T-helper 9 cell (primary cell): ENCODE data around the gene TREML2.
"Not testable (repeated sequence)": the region's sequence is repeated elsewhere in the genome, so short reads cannot be mapped to it uniquely, and the experiment has no call there.

Source experiments
- DNase-seq: peaks from one replicate; pipeline ENCODE4 v3.0.0-alpha.2; 2020
- total RNA-seq, 2 donors: gene quantifications; one replicate each; lab custom pipeline; 2026; lab: John Stamatoyannopoulos, UW

The TREML2 gene
- 2.2 to 25.5 reads per million in 2 donors for total RNA-seq

- DNase-seq: no peak
Observed at GRCh38 chr6:41200901-41201763, at the start of gene TREML2. TSS of gene TREML2 (minus strand) at chr6:41201149. CDS start at chr6:41201008, 141 bp downstream.

GRCh38 chr6:41247882-41248705 lies 47.1 kb upstream of the TREML2 start:
- DNase-seq: no peak

- no peak for DNase-seq
Observed at GRCh38 chr6:41247288-41247865, 46.4 kb upstream of the TREML2 start.

- DNase-seq: not testable (repeated sequence)
Observed at GRCh38 chr6:41246529-41246928, 45.6 kb upstream of the TREML2 start.

GRCh38 chr6:41239467-41240159 lies 38.7 kb upstream of the TREML2 start:
- DNase-seq: no peak

GRCh38 chr6:41237128-41237527 lies 36.2 kb upstream of the TREML2 start:
- no peak for DNase-seq

GRCh38 chr6:41236276-41236675 lies 35.3 kb upstream of the TREML2 start:
- DNase-seq: no peak

- no peak for DNase-seq
Observed at GRCh38 chr6:41232667-41233066, 31.7 kb upstream of the TREML2 start.

- no peak for DNase-seq
Observed at GRCh38 chr6:41231246-41231645, 30.3 kb upstream of the TREML2 start.

GRCh38 chr6:41229721-41230120 lies 28.8 kb upstream of the TREML2 start:
- DNase-seq: no peak

GRCh38 chr6:41228616-41229015 lies 27.7 kb upstream of the TREML2 start:
- DNase-seq: no peak

GRCh38 chr6:41228096-41228495 lies 27.1 kb upstream of the TREML2 start, which contains the start of gene TREML4:
TSS of gene TREML4 (plus strand) at chr6:41228349. CDS start at chr6:41228428, 79 bp downstream.
- no peak for DNase-seq

GRCh38 chr6:41226752-41227151 lies 25.8 kb upstream of the TREML2 start:
- no peak for DNase-seq

GRCh38 chr6:41224800-41225199 lies 23.9 kb upstream of the TREML2 start:
- DNase-seq: no peak

- DNase-seq: no peak
Observed at GRCh38 chr6:41222513-41222912, 21.6 kb upstream of the TREML2 start.

- no peak for DNase-seq
Observed at GRCh38 chr6:41222045-41222444, 21.1 kb upstream of the TREML2 start.

GRCh38 chr6:41216616-41217015 lies 15.7 kb upstream of the TREML2 start:
- no peak for DNase-seq

GRCh38 chr6:41215777-41216176 lies 14.8 kb upstream of the TREML2 start:
- DNase-seq: no peak

- no peak for DNase-seq
Observed at GRCh38 chr6:41214559-41215238, 13.8 kb upstream of the TREML2 start.

- no peak for DNase-seq
Observed at GRCh38 chr6:41209547-41210320, 8.8 kb upstream of the TREML2 start.

- DNase-seq: no peak
Observed at GRCh38 chr6:41208439-41209106, 7.6 kb upstream of the TREML2 start.
